Fibroblast of the aortic adventitia (primary cell): ENCODE data around the gene TMEM176A. TPM values are rescaled to one million over a fixed set of nuclear protein-coding genes. Genes with fewer than 3 reads are reported as not detected.

Experiments used
- DNase-seq: peaks from one replicate; pipeline ENCODE4 v3.0.0-alpha.2; 2010; ENCODE audit warnings: low read depth
- H3K4me3 ChIP-seq: 2 replicates; pipeline ENCODE4 v1.5.1; 2011; ENCODE audit warnings: low read depth, mild to moderate bottlenecking, control low read depth, low read length, moderate library complexity
- CTCF ChIP-seq: IDR thresholded peaks from 2 replicates; pipeline ENCODE4 v1.5.1; 2011; ENCODE audit warnings: mild to moderate bottlenecking, low read length, control low read depth, inconsistent platforms; ENCODE audit not compliant: insufficient read depth
- total RNA-seq: library from RNA; depleted of rRNA; stranded (reverse); fragments of >200 nt; gene quantifications from 2 replicates; pipeline ENCODE4 v1.2.3, GENCODE V29; 2012; ENCODE audit warnings: low replicate concordance

TMEM176A gene
- total RNA-seq, 1 donor: not detected

GRCh38 chr7:150818971-150819370 lies 18.4 kb downstream of the TMEM176A start:
- no peak for TF ChIP-seq CTCF

GRCh38 chr7:150820148-150820547 lies 19.6 kb downstream of the TMEM176A start:
- DNase-seq: no peak
- H3K4me3 ChIP-seq: no peak overlapping the region
- no peak for TF ChIP-seq CTCF

More at GRCh38 chr7:150818971-150819370, 18.4 kb downstream of the TMEM176A start:
- no peak overlapping the region for H3K4me3 ChIP-seq
- no peak for DNase-seq

- no peak for TF ChIP-seq CTCF
- DNase-seq: no peak
- H3K4me3 ChIP-seq: no peak overlapping the region
These were observed 20.1 kb downstream of the TMEM176A start for GRCh38 chr7:150820578-150821198.

GRCh38 chr7:150823043-150823442 lies 22.5 kb downstream of the TMEM176A start:
- H3K4me3 ChIP-seq: no peak overlapping the region
- TF ChIP-seq CTCF: no peak
- DNase-seq: no peak

GRCh38 chr7:150823484-150824126 lies 23.0 kb downstream of the TMEM176A start:
- DNase-seq: peak; percentile 35
- H3K4me3 ChIP-seq: no peak overlapping the region
- TF ChIP-seq CTCF: no peak

- no peak for DNase-seq
- no peak overlapping the region for H3K4me3 ChIP-seq
- TF ChIP-seq CTCF: no peak
These were observed 24.0 kb downstream of the TMEM176A start for GRCh38 chr7:150824379-150825177.
